Adipocyte (in vitro differentiated cells): ENCODE results near the gene SFXN5.

Source experiments
- DNase-seq: peaks from one replicate; pipeline ENCODE4 v3.0.0-alpha.2; 2015; ENCODE audit warnings: low read depth
- H3K27me3 ChIP-seq: replicated peaks from 2 replicates; pipeline ENCODE4 v1.7.0; 2013; ENCODE audit warnings: mild to moderate bottlenecking, low read length, moderate library complexity; ENCODE audit not compliant: control insufficient read depth, insufficient read depth
- H3K36me3 ChIP-seq: 2 replicates; pipeline ENCODE4 v1.7.0; 2013; ENCODE audit warnings: low read length, mild to moderate bottlenecking, moderate library complexity; ENCODE audit not compliant: control insufficient read depth, insufficient read depth, severe bottlenecking
- H3K4me1 ChIP-seq: 2 replicates; pipeline ENCODE4 v1.7.0; 2013; ENCODE audit warnings: mild to moderate bottlenecking, low read length, moderate library complexity; ENCODE audit not compliant: control insufficient read depth, insufficient read depth
- H3K4me3 ChIP-seq: 2 replicates; pipeline ENCODE4 v1.7.0; 2013; ENCODE audit warnings: mild to moderate bottlenecking, low read length, moderate library complexity
- H3K9ac ChIP-seq: 2 replicates; pipeline ENCODE4 v1.7.0; 2013; ENCODE audit warnings: mild to moderate bottlenecking, low read length, moderate library complexity
- H3K9me3 ChIP-seq: 2 replicates; pipeline ENCODE4 v1.7.0; 2013; ENCODE audit warnings: mild to moderate bottlenecking, low read length, moderate library complexity; ENCODE audit not compliant: control insufficient read depth

Gene SFXN5

DNA sequence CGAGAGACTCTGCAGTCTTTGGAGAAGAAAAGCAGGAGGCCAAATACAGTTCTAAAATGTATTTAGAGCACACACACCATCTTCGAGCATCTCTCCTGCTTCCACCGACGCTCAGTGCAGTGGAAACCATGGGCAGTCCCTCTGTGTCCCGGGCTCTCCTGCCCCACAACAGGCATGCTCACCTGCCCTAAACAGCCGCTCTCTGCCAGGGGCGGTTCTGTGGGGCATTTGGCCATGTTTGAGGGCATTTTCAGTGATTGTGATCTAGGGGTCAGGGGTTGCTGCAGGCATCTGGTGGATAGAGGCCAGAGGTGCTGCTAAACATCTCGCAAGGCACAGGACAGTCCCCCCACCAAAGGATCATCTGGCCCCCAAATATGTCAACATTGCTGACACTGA, 98.4 kb downstream of the SFXN5 start:
- Histone ChIP-seq H3K9me3 (no peaks in the 10 kb centered on the region), H3K9ac (no peak overlapping the region), H3K36me3 (peaks cover 3% of the 10 kb centered on the region), H3K4me3 (no peak overlapping the region), H3K4me1 (no peaks in the 10 kb centered on the region), H3K27me3 (no peaks in the 10 kb centered on the region)
- DNase-seq: no peak

DNA sequence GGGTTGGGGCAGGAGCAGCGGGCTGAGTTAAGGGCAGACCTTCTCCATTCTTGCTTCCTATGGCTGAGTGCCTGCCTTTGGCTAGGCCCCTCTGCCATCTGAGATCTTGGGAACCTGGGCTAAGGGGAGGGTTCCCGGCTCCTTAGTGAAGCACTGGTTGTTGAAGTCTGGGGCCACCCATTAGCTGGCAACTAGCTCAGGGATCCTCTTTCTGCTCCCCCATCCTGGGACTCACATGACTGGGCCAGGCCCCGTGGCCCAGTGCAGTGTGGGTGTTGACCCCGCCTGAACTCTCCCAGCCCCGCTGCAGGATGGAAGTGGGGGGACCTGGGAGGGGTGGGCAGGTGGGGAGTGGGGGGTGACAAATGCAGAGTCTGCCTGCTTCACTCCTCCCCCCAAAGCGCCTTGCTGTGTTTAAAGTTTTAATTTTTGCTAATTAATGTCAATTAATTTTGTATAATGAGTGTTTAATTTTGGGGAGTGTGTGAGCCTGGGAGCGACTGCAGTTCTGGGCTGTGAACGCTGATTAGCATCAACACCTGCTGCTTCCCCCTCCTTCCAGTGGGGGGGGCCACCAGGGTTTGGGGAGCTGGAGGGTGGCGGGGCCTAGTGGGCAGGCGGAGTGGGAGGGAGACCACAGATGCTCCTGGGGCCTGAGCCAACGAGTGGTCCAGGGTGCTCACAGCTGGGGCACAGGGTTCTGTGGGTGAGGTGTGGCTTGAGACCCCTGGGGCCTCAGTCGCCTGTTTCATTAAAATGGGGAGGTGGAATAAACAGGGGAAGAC, 99.0 kb downstream of the SFXN5 start:
- Histone ChIP-seq H3K4me1 (no peaks in the 10 kb centered on the region), H3K36me3 (peaks cover 3% of the 10 kb centered on the region), H3K27me3 (no peaks in the 10 kb centered on the region), H3K9me3 (no peaks in the 10 kb centered on the region), H3K9ac (no peak overlapping the region), H3K4me3 (no peak overlapping the region)
- DNase-seq: no peak

DNA sequence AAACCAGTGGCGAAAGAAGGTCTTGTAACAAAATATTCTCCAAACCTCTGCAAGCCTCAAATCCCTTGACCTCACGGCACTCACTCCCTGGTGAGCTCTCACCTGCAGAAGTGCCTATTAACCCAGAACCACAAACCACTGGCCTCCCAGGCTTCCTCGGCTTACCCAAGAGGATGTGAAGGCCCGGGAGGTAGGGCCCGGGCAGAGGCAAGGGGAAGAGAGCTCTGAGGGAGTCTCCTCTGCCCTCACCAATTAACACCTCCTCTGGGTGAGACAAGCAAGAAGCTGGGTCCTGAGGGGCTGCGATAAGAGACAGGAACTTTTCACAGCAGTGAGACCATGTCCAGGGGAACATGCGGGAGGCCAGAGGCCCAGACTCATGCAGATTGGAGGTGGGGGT, 100.5 kb downstream of the SFXN5 start:
- peaks cover 9% of the 10 kb centered on the region for H3K36me3 ChIP-seq
- H3K27me3 ChIP-seq: no peaks in the 10 kb centered on the region
- no peaks in the 10 kb centered on the region for H3K4me1 ChIP-seq
- no peaks in the 10 kb centered on the region for H3K9me3 ChIP-seq
- no peak overlapping the region for H3K9ac ChIP-seq
- no peak overlapping the region for H3K4me3 ChIP-seq
- DNase-seq: no peak

DNA sequence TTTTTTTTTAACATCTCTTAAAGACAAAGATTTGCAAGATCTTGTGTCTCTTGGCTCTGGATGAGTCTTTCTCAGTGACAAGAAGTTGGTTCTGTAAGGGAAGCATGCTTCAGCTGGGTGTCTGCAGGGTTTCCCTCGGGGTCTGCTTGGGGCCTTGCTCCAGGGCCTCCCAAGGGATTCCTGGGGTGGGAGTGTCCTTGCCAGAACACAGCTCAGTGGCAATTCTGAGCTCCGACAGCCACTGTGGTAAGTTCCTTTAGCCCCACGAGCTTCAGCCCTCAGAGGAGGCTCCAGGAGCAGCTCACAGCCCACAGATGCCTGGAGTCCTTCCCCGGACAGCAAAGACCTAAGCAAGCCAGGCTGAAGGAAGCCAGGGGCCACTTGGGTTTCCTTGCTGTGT, 101.8 kb downstream of the SFXN5 start:
- Histone ChIP-seq H3K27me3 (no peaks in the 10 kb centered on the region), H3K9ac (no peak overlapping the region)

DNA sequence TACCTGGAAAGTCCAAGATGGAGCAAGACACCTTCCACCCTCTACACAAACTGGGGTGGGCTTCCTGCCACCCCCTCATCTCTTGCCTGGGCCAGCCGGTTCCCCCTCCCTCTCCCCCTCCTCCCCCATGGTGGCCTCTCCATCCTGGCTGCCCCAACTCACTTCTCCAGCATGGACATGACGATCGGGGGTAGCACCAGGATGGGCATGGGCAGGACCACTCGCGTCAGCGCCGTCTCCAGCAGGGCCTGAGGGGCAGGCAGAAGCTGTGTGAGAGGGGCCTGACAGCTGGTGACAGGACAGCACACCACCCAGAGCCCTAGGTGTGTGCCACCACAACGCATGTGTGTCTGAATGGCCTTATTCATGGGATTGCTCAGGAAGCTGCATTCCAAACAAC, 103.2 kb downstream of the SFXN5 start:
- no peak for DNase-seq
- H3K4me3 ChIP-seq: no peak overlapping the region
- H3K9me3 ChIP-seq: no peaks in the 10 kb centered on the region
- no peaks in the 10 kb centered on the region for H3K27me3 ChIP-seq
- peaks cover 6% of the 10 kb centered on the region for H3K36me3 ChIP-seq
- no peak overlapping the region for H3K9ac ChIP-seq
- no peaks in the 10 kb centered on the region for H3K4me1 ChIP-seq

More for the DNA sequence above, 101.8 kb downstream of the SFXN5 start:
- Histone ChIP-seq H3K36me3 (peaks cover 9% of the 10 kb centered on the region), H3K4me3 (no peak overlapping the region), H3K9me3 (no peaks in the 10 kb centered on the region), H3K4me1 (no peaks in the 10 kb centered on the region)
- no peak for DNase-seq

DNA sequence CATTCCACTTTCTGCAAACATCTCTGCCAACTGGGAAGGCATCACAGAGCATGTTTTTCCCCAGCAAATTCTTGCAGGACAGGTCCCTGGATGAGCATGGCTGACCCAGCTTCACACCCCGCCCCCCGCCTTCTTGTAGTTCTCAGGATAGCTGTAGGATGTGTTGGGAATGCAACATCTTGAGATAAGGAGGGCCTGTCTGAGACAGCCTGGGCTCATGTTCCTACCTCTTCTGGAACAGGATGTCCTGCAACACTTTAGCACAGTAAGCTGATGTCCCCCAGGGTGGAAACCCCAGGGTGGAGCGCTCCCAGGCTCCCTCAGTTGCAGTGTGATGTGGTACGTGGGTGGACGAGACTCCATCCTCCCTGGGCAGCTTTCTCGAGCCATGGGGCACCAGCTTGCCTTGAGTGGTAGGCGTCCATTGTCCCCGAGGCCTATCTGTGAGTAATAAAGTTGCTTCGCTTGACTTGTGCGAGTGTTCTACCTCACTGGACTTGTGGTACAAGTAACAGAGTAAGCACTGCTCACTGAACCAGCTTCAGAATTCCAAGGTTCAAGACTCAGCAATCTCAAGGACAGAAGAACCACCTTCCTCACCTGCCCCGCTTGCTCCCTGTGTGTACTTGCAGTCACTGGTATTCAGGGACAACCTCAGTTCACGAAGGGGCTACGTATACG, 105.6 kb downstream of the SFXN5 start:
- Histone ChIP-seq H3K4me1 (no peaks in the 10 kb centered on the region), H3K27me3 (no peaks in the 10 kb centered on the region), H3K9ac (no peak overlapping the region), H3K9me3 (no peaks in the 10 kb centered on the region), H3K4me3 (no peak overlapping the region), H3K36me3 (peaks cover 6% of the 10 kb centered on the region)
- no peak for DNase-seq

DNA sequence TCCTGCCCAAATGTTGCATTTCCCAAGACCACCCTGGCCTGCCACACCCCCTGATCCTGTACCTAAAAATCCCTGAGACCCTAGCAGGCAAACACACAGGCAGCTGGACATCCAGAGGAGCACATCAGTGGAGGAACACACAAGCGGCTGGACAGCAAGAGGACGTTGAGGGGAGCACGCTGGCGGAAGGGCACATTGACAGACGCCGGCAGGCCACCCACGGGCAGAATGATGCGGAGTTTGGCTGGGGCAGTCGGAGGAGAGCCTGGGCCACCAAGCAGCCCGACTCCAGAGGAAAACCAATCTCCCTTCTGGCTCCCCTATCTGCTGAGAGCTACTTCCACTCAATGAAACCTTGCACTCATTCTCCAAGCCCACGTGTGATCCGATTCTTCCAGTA, 106.5 kb downstream of the SFXN5 start:
- no peaks in the 10 kb centered on the region for H3K27me3 ChIP-seq
- no peaks in the 10 kb centered on the region for H3K9me3 ChIP-seq
- peaks cover 6% of the 10 kb centered on the region for H3K36me3 ChIP-seq
- no peak for DNase-seq
- H3K9ac ChIP-seq: no peak overlapping the region
- no peak overlapping the region for H3K4me3 ChIP-seq
- H3K4me1 ChIP-seq: no peaks in the 10 kb centered on the region

DNA sequence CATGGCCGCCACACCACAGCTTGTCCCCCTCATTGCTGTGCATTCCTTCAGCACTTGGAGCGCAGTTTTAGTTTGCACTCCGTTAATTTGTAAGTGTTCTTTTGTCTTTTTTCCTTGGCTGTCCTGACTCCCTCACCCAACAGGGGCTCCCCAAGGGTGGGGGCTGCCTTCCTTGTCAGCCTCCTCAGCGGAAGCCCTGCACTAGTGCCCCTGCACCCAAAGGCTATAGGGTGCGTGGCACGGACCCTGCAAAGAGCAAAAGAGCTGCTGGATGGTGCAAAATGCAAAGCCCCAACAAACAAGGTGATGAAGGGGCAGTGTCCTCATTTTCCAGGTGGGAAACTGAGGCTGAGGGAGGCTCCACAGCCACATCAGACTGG, 107.4 kb downstream of the SFXN5 start:
- Histone ChIP-seq H3K9me3 (no peaks in the 10 kb centered on the region), H3K36me3 (peaks cover 6% of the 10 kb centered on the region), H3K27me3 (no peaks in the 10 kb centered on the region), H3K4me3 (no peak overlapping the region), H3K4me1 (no peaks in the 10 kb centered on the region), H3K9ac (no peak overlapping the region)
- DNase-seq: no peak

DNA sequence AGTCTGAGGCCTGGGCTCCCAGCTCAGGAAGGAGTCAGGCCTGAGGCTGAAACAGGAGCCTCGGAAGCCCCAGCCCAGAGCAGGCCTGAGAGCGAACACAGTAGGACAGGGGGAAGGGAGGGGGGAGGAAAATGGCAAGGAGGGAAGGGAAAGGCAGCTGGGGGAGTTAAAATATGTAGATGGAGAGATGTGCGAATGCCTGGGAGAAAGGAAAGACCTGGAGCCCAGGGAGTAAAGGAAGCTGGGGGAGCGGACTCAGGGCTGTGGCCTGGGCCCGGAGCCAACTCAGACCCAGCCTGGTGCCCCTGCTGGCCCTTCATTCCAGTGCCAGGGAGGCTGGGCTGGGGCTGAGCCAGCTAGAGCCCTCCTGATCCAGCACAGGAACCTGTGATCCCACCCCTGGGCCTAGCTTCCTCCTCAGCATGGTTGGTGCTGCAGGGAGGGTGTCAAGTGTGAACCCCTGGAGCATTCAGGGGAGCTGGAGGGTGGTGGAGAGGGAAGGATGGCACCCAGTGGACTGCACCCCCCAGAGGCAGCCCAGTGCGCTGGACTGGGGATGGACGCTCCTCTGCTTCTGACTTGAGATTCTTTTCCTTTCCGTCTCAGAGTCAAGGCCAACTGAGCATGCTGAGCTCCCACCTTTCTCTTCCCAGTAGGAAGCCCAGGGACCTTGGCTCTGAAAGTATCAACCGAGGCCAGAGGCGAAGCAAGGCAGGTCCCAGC, 107.9 kb downstream of the SFXN5 start:
- H3K36me3 ChIP-seq: peaks cover 6% of the 10 kb centered on the region
- no peaks in the 10 kb centered on the region for H3K27me3 ChIP-seq
- H3K9ac ChIP-seq: no peak overlapping the region
- no peak overlapping the region for H3K4me3 ChIP-seq
- H3K9me3 ChIP-seq: no peaks in the 10 kb centered on the region
- no peaks in the 10 kb centered on the region for H3K4me1 ChIP-seq
- DNase-seq: no peak

DNA sequence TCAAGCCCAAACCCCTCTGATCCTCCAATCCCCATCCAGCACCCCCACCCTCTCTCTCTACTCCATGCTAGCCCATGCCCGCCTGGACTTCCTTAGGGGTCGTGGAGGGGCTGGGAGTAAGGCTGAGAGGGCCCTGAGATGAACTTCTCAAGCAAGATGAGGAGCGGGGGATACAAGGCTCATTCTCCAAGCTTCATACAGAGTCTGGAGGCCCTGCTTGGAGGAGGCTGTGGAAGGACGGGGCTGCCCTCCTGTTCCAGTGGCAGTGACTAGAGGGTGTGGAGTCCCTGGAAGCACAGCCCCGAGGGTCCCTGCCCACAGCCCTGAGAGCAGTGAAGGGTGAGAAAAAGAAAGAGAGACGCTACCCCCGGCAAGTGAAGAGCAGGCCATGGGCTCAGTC, 108.6 kb downstream of the SFXN5 start:
- H3K4me3 ChIP-seq: no peak overlapping the region
- no peaks in the 10 kb centered on the region for H3K4me1 ChIP-seq
- no peak overlapping the region for H3K9ac ChIP-seq
- no peaks in the 10 kb centered on the region for H3K27me3 ChIP-seq
- peaks cover 6% of the 10 kb centered on the region for H3K36me3 ChIP-seq
- H3K9me3 ChIP-seq: no peaks in the 10 kb centered on the region
- no peak for DNase-seq

DNA sequence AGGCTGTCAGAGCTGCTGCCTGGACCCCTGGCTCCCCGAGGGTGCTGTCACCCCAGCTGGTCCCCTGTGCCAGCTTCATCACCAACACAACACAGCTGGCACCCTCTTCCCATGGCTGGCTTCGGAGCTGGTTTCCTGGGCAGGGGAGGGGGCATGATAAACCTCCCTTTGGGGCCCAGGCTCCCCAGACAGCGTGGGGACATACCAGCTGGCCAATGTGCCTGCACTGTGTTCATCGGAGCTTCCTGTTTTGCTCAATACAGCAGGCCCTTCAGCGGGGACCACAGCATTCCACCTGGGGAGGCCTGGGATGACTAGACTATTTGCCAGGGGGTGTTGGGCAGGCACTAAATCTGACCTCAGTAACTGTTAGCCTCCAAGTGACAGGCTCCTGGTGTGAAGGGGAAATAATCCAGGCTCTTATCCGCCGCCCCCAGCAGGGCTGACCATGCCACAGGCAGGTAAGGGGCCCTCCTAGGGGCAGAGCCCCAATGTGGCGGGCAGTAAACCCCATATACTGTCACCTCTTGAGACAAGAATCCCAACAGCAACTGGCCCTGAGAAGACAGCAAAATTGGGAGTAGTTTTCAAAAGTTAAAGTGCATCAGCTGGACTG, 109.6 kb downstream of the SFXN5 start:
- Histone ChIP-seq H3K4me1 (no peaks in the 10 kb centered on the region), H3K36me3 (peaks cover 7% of the 10 kb centered on the region), H3K4me3 (no peak overlapping the region), H3K9ac (no peak overlapping the region), H3K27me3 (no peaks in the 10 kb centered on the region), H3K9me3 (no peaks in the 10 kb centered on the region)
- DNase-seq: no peak
